Measurements from ENCODE around the gene CD46.

Gene CD46

DNA sequence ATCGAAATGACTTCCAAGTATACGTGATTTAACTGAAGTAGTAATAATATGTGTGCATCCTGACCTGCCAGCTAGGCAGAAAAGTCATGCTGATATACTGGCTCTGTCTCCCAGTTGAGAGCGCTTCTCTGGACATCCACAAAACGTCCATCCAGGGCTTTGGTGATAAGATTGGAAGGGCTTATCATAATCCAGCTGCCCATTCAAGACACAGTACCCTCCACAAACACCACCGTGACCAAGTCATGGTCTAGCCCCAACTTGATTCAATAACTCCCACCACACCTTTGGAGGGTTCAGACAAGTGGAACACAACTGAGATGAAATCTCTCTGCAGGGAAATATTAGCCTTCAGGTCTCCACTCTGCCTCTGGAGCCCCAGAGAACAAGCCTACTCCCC, 76.2 kb downstream of the CD46 start:
- no peak for DNase-seq (ENCODE audit: low read depth)
- H3K4me3 ChIP-seq (ENCODE audit: low read length): no peak overlapping the region
- TF ChIP-seq, protein P1, sequence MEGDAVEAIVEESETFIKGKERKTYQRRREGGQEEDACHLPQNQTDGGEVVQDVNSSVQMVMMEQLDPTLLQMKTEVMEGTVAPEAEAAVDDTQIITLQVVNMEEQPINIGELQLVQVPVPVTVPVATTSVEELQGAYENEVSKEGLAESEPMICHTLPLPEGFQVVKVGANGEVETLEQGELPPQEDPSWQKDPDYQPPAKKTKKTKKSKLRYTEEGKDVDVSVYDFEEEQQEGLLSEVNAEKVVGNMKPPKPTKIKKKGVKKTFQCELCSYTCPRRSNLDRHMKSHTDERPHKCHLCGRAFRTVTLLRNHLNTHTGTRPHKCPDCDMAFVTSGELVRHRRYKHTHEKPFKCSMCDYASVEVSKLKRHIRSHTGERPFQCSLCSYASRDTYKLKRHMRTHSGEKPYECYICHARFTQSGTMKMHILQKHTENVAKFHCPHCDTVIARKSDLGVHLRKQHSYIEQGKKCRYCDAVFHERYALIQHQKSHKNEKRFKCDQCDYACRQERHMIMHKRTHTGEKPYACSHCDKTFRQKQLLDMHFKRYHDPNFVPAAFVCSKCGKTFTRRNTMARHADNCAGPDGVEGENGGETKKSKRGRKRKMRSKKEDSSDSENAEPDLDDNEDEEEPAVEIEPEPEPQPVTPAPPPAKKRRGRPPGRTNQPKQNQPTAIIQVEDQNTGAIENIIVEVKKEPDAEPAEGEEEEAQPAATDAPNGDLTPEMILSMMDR (conservative IDR thresholded peaks at IDR 0.05; ENCODE audit: low read length): no peak

DNA sequence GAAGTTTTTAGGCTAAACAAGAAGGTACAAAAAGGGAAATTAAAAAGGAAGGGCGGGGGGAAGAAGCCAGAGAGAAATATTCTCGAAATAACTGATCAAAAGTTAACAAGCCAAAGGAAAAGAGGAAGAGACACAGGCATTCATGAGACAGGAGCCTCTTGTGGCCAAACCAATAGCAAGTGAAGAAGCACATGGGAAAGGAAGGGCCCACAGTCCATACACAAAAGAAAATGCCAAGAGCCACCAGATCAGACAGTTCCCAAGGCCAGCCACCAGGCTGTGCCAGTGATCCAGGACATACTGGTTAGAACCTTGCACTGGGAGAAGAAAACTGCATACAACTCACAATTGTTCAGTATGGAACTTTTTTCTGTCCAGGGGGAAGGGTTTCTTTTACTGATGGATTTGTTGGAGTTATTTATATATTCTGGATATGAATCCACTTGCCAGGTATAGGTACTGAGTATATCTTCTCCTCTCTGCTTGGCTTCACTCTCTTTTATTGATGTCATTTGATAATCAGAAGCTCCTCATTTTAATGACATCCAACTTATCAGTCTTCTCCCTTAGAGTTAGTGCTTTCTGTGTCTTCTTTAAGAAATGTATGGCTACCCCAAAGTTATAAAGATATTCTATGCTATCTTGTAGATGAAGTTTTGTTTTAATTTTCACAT, 76.8 kb downstream of the CD46 start:
- TF ChIP-seq, protein P1 (conservative IDR thresholded peaks at IDR 0.05; ENCODE audit: low read length): peak; percentile 97
- peak; percentile 86 for DNase-seq (ENCODE audit: low read depth)
- no peak overlapping the region for H3K4me3 ChIP-seq (ENCODE audit: low read length)

DNA sequence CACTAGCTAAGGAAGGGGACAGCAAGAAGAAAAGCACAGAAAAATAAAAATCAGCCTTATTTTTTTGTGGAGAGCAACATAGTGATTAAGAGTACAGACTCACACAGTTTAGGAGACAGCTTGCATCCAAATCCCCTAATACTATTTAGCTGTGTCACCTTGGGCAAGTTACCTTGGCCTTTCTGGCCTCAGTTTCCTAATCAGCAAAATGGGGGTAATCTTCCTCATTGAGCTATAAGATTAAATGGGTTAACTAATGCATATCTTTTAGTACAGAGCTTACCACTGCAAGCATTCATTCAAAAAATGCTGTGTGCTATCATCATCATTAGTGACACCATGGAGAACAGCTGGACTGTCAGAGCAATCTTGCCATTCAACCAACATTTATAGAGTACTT, 77.7 kb downstream of the CD46 start:
- no peak for DNase-seq (ENCODE audit: low read depth)

DNA sequence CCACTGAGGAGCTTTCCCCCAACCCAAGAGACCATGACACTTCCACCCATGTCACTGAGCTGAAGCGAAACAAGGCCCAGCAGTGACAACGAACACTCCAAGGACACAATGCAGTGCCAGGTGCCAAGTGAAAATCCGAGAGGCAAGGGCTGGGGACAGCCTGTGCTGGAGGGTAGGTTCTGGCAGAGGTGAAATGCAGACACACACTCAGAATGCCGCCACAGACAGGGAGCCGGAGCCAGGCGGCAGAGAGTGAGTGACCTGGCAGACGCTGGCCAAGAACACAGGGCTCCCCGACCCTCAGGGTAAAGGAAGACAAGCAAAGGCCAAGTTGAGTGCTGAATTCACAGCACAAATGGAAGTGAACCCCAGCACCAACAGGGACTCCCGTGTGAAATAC, 78.9 kb downstream of the CD46 start:
- H3K4me3 ChIP-seq (ENCODE audit: low read length): no peak overlapping the region
- TF ChIP-seq, protein P1 (conservative IDR thresholded peaks at IDR 0.05; ENCODE audit: low read length): no peak
- DNase-seq (ENCODE audit: low read depth): no peak

More for the DNA sequence above, 77.7 kb downstream of the CD46 start:
- H3K4me3 ChIP-seq (ENCODE audit: low read length): no peak overlapping the region
- TF ChIP-seq, protein P1 (conservative IDR thresholded peaks at IDR 0.05; ENCODE audit: low read length): no peak

DNA sequence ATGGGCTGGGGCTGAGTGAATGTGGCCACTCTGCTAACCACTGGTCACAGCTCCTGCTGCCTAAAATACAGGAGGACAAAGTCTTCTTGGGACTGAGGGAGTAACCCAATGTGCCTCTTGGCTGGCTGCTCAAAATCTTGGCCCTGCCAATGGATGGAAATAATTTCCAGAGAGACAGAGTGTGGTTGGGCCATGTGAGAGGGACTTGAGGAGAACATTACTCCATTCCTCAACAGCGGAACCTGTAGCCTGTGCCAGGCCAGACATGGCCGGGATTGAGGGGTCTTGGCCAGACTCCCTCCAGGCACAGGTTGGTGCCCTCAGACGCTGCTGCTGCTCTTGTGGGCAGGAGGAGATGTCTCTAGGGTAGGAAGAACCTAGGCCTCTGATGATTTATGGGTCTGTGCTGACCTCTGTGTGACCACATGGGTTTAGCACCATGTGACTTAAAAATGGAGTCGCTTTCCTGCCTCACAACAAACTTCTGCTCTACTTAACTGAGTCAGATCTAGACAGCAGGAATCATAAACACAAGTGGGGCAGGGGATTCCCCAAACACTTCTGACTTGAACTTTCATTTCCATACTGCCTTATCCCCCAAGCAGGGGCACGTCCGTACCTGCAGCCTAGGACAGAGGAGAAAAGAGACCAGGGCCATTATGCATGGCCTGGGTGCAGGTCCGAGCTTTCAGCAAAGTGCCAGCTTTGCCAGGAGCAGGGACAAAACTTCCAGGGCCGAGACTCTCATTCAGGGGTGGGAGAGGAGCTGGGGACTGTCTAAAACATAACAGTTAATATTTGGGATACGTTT, 79.9 kb downstream of the CD46 start:
- no peak for DNase-seq (ENCODE audit: low read depth)
- TF ChIP-seq, protein P1 (conservative IDR thresholded peaks at IDR 0.05; ENCODE audit: low read length): no peak
- no peak overlapping the region for H3K4me3 ChIP-seq (ENCODE audit: low read length)

DNA sequence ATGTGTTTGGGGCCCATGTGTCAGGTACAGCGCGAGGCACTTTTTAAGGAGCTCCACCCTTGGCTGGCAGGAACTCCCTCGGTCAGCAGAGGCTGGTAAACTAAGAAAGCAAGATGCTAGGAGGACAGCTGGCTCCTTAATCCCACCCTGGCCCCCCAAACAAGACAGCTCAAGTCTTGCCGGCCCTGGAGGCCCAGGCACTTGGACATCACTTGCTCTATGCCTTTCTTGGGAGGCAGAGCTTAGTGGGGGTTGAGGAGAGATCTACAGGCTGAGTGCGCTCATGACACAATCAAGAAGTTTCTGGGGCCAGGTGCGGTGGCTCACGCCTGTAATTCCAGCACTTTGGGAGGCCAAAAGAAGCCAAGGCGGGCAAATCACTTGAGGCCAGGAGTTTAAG, 80.9 kb downstream of the CD46 start:
- no peak for DNase-seq (ENCODE audit: low read depth)
- TF ChIP-seq, protein P1 (conservative IDR thresholded peaks at IDR 0.05; ENCODE audit: low read length): no peak
- no peak overlapping the region for H3K4me3 ChIP-seq (ENCODE audit: low read length)

DNA sequence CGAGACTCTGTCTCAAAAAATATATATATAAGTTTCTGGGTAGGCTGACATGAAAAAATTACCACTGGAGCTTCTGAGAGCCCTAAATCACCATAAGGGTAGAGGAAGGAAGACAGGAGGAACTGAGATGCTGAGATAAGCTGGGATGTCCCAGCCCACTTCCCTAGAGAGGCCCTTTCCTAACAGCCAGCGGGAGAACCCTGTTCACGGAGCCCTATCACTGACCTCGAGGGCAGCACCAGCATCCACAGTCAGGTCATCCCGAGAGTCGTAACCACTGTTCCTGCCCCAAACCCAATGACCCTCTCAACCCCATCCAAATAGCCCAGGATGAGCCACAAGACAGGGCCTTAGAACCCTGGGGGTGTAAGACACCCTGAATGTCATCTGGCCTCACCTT, 81.5 kb downstream of the CD46 start:
- no peak overlapping the region for H3K4me3 ChIP-seq (ENCODE audit: low read length)
- DNase-seq (ENCODE audit: low read depth): no peak
- TF ChIP-seq, protein P1 (conservative IDR thresholded peaks at IDR 0.05; ENCODE audit: low read length): no peak

All from AG10803 (cell line).